Measurements from ENCODE around the gene OR7G3.

- TF ChIP-seq, protein P1, sequence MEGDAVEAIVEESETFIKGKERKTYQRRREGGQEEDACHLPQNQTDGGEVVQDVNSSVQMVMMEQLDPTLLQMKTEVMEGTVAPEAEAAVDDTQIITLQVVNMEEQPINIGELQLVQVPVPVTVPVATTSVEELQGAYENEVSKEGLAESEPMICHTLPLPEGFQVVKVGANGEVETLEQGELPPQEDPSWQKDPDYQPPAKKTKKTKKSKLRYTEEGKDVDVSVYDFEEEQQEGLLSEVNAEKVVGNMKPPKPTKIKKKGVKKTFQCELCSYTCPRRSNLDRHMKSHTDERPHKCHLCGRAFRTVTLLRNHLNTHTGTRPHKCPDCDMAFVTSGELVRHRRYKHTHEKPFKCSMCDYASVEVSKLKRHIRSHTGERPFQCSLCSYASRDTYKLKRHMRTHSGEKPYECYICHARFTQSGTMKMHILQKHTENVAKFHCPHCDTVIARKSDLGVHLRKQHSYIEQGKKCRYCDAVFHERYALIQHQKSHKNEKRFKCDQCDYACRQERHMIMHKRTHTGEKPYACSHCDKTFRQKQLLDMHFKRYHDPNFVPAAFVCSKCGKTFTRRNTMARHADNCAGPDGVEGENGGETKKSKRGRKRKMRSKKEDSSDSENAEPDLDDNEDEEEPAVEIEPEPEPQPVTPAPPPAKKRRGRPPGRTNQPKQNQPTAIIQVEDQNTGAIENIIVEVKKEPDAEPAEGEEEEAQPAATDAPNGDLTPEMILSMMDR (IDR thresholded peaks at IDR 0.05; ENCODE audit: low read depth, low read length, missing input control): no peak
- no peak for TF ChIP-seq JUND (IDR thresholded peaks at IDR 0.05)
- TF ChIP-seq, protein P2, sequence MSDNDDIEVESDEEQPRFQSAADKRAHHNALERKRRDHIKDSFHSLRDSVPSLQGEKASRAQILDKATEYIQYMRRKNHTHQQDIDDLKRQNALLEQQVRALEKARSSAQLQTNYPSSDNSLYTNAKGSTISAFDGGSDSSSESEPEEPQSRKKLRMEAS (IDR thresholded peaks at IDR 0.05): no peak
- TF ChIP-seq TAF1 (conservative IDR thresholded peaks at IDR 0.05): no peak
- TF ChIP-seq HNF4A (conservative IDR thresholded peaks at IDR 0.05): no peak
- TF ChIP-seq, protein P3, sequence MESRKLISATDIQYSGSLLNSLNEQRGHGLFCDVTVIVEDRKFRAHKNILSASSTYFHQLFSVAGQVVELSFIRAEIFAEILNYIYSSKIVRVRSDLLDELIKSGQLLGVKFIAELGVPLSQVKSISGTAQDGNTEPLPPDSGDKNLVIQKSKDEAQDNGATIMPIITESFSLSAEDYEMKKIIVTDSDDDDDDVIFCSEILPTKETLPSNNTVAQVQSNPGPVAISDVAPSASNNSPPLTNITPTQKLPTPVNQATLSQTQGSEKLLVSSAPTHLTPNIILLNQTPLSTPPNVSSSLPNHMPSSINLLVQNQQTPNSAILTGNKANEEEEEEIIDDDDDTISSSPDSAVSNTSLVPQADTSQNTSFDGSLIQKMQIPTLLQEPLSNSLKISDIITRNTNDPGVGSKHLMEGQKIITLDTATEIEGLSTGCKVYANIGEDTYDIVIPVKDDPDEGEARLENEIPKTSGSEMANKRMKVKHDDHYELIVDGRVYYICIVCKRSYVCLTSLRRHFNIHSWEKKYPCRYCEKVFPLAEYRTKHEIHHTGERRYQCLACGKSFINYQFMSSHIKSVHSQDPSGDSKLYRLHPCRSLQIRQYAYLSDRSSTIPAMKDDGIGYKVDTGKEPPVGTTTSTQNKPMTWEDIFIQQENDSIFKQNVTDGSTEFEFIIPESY (IDR thresholded peaks at IDR 0.05): no peak
- TF ChIP-seq REST (IDR thresholded peaks at IDR 0.05): no peak
- no peak for TF ChIP-seq EGR1 (IDR thresholded peaks at IDR 0.05; ENCODE audit: low read depth in 2 of 2)
- no peak for TF ChIP-seq RAD21 (IDR thresholded peaks at IDR 0.05)
Measured at GRCh38 chr19:9146882-9147281, 20.1 kb upstream of the OR7G3 start.

Measured in liver (tissue), 3 donors.